Endothelial cell of umbilical vein (primary cell): ENCODE data around the gene PDXDC1.

Experiments used
- CTCF ChIP-seq, 2 donors: IDR thresholded peaks; 1 replicate in 1 of 2; 2 replicates in 1 of 2; pipeline ENCODE4 v1.5.1; 2011; ENCODE audit warnings: low read length in 2 of 2, mild to moderate bottlenecking in 2 of 2, moderate library complexity in 2 of 2, control low read depth in 1 of 2, inconsistent platforms in 1 of 2, low read depth in 1 of 2; ENCODE audit not compliant: insufficient read depth in 1 of 2; ENCODE audit errors: extremely low read depth in 1 of 2
- POLR2AphosphoS5 ChIP-seq: IDR thresholded peaks from 2 replicates; pipeline ENCODE4 v1.6.1; 2012; ENCODE audit warnings: low read depth, mild to moderate bottlenecking, control low read depth, low read length, moderate library complexity; ENCODE audit not compliant: insufficient read depth
- TF ChIP-seq, protein P1 (sequence below): IDR thresholded peaks from 2 replicates; pipeline ENCODE4 v1.6.1; 2011; ENCODE audit not compliant: insufficient read depth, insufficient read length

DNA sequence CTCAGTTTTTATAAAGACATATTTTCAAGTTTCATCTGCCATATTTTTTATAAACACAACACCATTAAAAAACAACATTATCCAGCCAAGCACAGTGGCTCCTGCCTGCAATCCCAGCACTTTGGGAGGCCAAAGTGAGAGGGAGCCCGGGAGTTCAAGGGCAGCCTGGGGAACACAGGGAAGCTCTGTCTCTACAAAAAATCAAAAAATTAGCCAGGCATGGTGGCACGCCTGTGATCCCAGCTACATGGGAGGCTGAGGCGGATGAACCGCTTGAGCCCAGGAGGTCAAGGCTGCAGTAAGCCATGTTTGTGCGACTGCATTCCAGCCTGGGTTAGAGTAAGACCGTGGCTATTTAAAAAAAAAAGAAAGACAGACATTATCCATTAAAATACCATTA lies 98.3 kb downstream of the PDXDC1 start:
- TF ChIP-seq CTCF (IDR thresholded peaks at IDR 0.05; ENCODE audit: extremely low read depth in 1 of 2, insufficient read depth in 1 of 2, low read depth in 1 of 2, low read length in 2 of 2) (no peak), POLR2AphosphoS5 (no peak)
- TF ChIP-seq, protein P1, sequence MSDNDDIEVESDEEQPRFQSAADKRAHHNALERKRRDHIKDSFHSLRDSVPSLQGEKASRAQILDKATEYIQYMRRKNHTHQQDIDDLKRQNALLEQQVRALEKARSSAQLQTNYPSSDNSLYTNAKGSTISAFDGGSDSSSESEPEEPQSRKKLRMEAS = no peak
